Trophoblast cell (in vitro differentiated cells and primary cell): ENCODE measurements around the gene VPS45.

ENCODE experiments used
- DNase-seq, 2 donors: peaks; one replicate each; pipeline ENCODE4 v3.0.0-alpha.2; 2016
- H2AFZ ChIP-seq: 2 replicates; pipeline ENCODE4 v1.6.1; 2013; ENCODE audit warnings: low read length, moderate library complexity, mild to moderate bottlenecking; ENCODE audit not compliant: insufficient read depth, poor library complexity
- H2AK5ac ChIP-seq: 2 replicates; pipeline ENCODE4 v1.6.1; 2013; ENCODE audit warnings: mild to moderate bottlenecking, low read length
- H2BK120ac ChIP-seq: 2 replicates; pipeline ENCODE4 v1.6.1; 2013; ENCODE audit warnings: low read length, mild to moderate bottlenecking, moderate library complexity; ENCODE audit not compliant: insufficient read depth, poor library complexity
- H2BK12ac ChIP-seq: 2 replicates; pipeline ENCODE4 v1.6.1; 2013; ENCODE audit warnings: mild to moderate bottlenecking, low read length, moderate library complexity
- H2BK5ac ChIP-seq: 2 replicates; pipeline ENCODE4 v1.6.1; 2013; ENCODE audit warnings: low read length, low read depth, moderate library complexity, mild to moderate bottlenecking; ENCODE audit not compliant: poor library complexity
- H3K14ac ChIP-seq: 2 replicates; pipeline ENCODE4 v1.6.1; 2013; ENCODE audit warnings: mild to moderate bottlenecking, low read length
- H3K18ac ChIP-seq: 2 replicates; pipeline ENCODE4 v1.6.1; 2013; ENCODE audit warnings: mild to moderate bottlenecking, low read length
- H3K23ac ChIP-seq: 2 replicates; pipeline ENCODE4 v1.6.1; 2013; ENCODE audit warnings: low read length
- H3K27ac ChIP-seq: 2 replicates; pipeline ENCODE4 v1.5.1; 2013; ENCODE audit warnings: low read depth, mild to moderate bottlenecking, inconsistent platforms, low read length, moderate library complexity
- H3K27me3 ChIP-seq: 2 replicates; pipeline ENCODE4 v1.6.1; 2013; ENCODE audit warnings: inconsistent platforms, mild to moderate bottlenecking, low read length, moderate library complexity; ENCODE audit not compliant: insufficient read depth
- H3K36me3 ChIP-seq, 2 experiments: 1 replicate in 1 of 2; 2 replicates in 1 of 2; pipeline ENCODE4 v1.6.1; 2013; ENCODE audit warnings: low read length in 2 of 2, mild to moderate bottlenecking in 2 of 2, moderate library complexity in 1 of 2; ENCODE audit not compliant: insufficient read depth in 2 of 2, control insufficient read depth in 1 of 2
- H3K4ac ChIP-seq: 2 replicates; pipeline ENCODE4 v1.6.1; 2013; ENCODE audit warnings: low read depth, mild to moderate bottlenecking, low read length, moderate library complexity
- H3K4me1 ChIP-seq, 2 experiments: 1 replicate in 1 of 2; 2 replicates in 1 of 2; pipeline ENCODE4 v1.6.1; 2013; ENCODE audit warnings: low read length in 2 of 2, mild to moderate bottlenecking in 2 of 2, moderate library complexity in 1 of 2; ENCODE audit not compliant: insufficient read depth in 2 of 2, control insufficient read depth in 1 of 2
- H3K4me2 ChIP-seq: 2 replicates; pipeline ENCODE4 v1.6.1; 2013; ENCODE audit warnings: inconsistent platforms, mild to moderate bottlenecking, low read length, moderate library complexity
- H3K4me3 ChIP-seq: 2 replicates; pipeline ENCODE4 v1.5.1; 2013; ENCODE audit warnings: mild to moderate bottlenecking, low read depth, low read length, inconsistent platforms
- H3K79me1 ChIP-seq: one replicate; pipeline ENCODE4 v1.6.1; 2013; ENCODE audit warnings: low read length
- H3K79me2 ChIP-seq: 2 replicates; pipeline ENCODE4 v1.6.1; 2013; ENCODE audit warnings: low read length, mild to moderate bottlenecking; ENCODE audit not compliant: control insufficient read depth, insufficient read depth, poor library complexity
- H3K9ac ChIP-seq: 2 replicates; pipeline ENCODE4 v1.6.1; 2013; ENCODE audit warnings: mild to moderate bottlenecking, low read length
- H3K9me3 ChIP-seq: 2 replicates; pipeline ENCODE4 v1.6.1; 2013; ENCODE audit warnings: low read depth, mild to moderate bottlenecking, control low read depth, inconsistent platforms, low read length; ENCODE audit not compliant: insufficient read depth
- H4K12ac ChIP-seq: 2 replicates; pipeline ENCODE4 v1.6.1; 2013; ENCODE audit warnings: low read depth, mild to moderate bottlenecking, low read length, moderate library complexity
- H4K8ac ChIP-seq: 2 replicates; pipeline ENCODE4 v1.6.1; 2013; ENCODE audit warnings: low read depth, mild to moderate bottlenecking, low read length, moderate library complexity
- H4K91ac ChIP-seq: one replicate; pipeline ENCODE4 v1.6.1; 2013; ENCODE audit warnings: low read depth, mild to moderate bottlenecking, low read length, moderate library complexity
- WGBS: extraction: QIAGEN DNeasy Blood & Tissue Kit; methylation state at CpG from one replicate; pipeline ENCODE4 v1.1.7; 2013; ENCODE audit warnings: missing lambda C conversion rate; ENCODE audit not compliant: insufficient read length, insufficient coverage; ENCODE audit errors: extremely low coverage; 5-methylcytosine and 5-hydroxymethylcytosine counted together

The VPS45 gene

GRCh38 chr1:150138044-150138443, 70.5 kb downstream of the VPS45 start:
- Histone ChIP-seq H2AFZ (no peak overlapping the region), H3K9ac (no peak overlapping the region), H4K91ac (no peak overlapping the region), H3K14ac (no peak overlapping the region), H3K36me3 (no peaks in the 10 kb centered on the region), H3K27me3 (no peaks in the 10 kb centered on the region), H3K4me1 (no peaks in the 10 kb centered on the region), H3K79me1 (no peaks in the 10 kb centered on the region), H3K18ac (no peak overlapping the region), H3K79me2 (no peaks in the 10 kb centered on the region), H4K12ac (no peak overlapping the region), H2BK120ac (no peak overlapping the region), H2AK5ac (no peak overlapping the region), H3K4me2 (no peak overlapping the region), H3K4me3 (no peak overlapping the region), H2BK5ac (no peak overlapping the region), H3K4ac (no peak overlapping the region), H4K8ac (no peak overlapping the region), H3K27ac (no peak overlapping the region), H3K23ac (no peak overlapping the region), H2BK12ac (no peak overlapping the region), H3K9me3 (no peaks in the 10 kb centered on the region)
- no CpG with 5 or more reads among the region's 5 CpGs for WGBS
- no peak for DNase-seq

GRCh38 chr1:150141452-150141851, 73.9 kb downstream of the VPS45 start:
- Histone ChIP-seq H2AK5ac (no peak overlapping the region), H3K79me2 (no peaks in the 10 kb centered on the region), H3K4me2 (no peak overlapping the region), H3K9ac (no peak overlapping the region), H3K27me3 (no peaks in the 10 kb centered on the region), H2AFZ (no peak overlapping the region), H3K14ac (no peak overlapping the region), H3K4me1 (no peaks in the 10 kb centered on the region), H3K4ac (no peak overlapping the region), H3K79me1 (no peaks in the 10 kb centered on the region), H3K18ac (no peak overlapping the region), H2BK120ac (no peak overlapping the region), H3K4me3 (no peak overlapping the region), H4K8ac (no peak overlapping the region), H2BK5ac (no peak overlapping the region), H3K36me3 (peaks cover 0 to 2% of the 10 kb centered on the region in 2 experiments), H4K91ac (no peak overlapping the region), H3K27ac (no peak overlapping the region), H4K12ac (no peak overlapping the region), H3K9me3 (no peaks in the 10 kb centered on the region), H2BK12ac (no peak overlapping the region), H3K23ac (no peak overlapping the region)
- no peak for DNase-seq

GRCh38 chr1:150142083-150142482, 74.5 kb downstream of the VPS45 start:
- no peak overlapping the region for H2AFZ ChIP-seq
- H3K4me2 ChIP-seq: no peak overlapping the region
- H3K18ac ChIP-seq: no peak overlapping the region
- H3K27me3 ChIP-seq: no peaks in the 10 kb centered on the region
- H3K79me1 ChIP-seq: no peaks in the 10 kb centered on the region
- no peak overlapping the region for H3K4me3 ChIP-seq
- no peaks in the 10 kb centered on the region for H3K9me3 ChIP-seq
- H3K23ac ChIP-seq: no peak overlapping the region
- H3K4ac ChIP-seq: no peak overlapping the region
- no peak overlapping the region for H2BK120ac ChIP-seq
- no peak overlapping the region for H4K91ac ChIP-seq
- no peak overlapping the region for H4K12ac ChIP-seq
- no peak overlapping the region for H2AK5ac ChIP-seq
- H3K14ac ChIP-seq: no peak overlapping the region
- no peak overlapping the region for H4K8ac ChIP-seq
- H3K36me3 ChIP-seq: peaks cover 0 to 2% of the 10 kb centered on the region in 2 experiments
- H3K79me2 ChIP-seq: no peaks in the 10 kb centered on the region
- H2BK5ac ChIP-seq: no peak overlapping the region
- H2BK12ac ChIP-seq: no peak overlapping the region
- no peak overlapping the region for H3K27ac ChIP-seq
- H3K9ac ChIP-seq: no peak overlapping the region
- no peak for DNase-seq
- no peaks in the 10 kb centered on the region for H3K4me1 ChIP-seq

- Histone ChIP-seq H3K27ac (no peak overlapping the region), H3K4ac (no peak overlapping the region), H2AFZ (no peak overlapping the region), H4K91ac (no peak overlapping the region), H3K23ac (no peak overlapping the region), H3K4me2 (no peak overlapping the region), H4K12ac (no peak overlapping the region), H4K8ac (no peak overlapping the region), H2BK12ac (no peak overlapping the region), H2BK5ac (no peak overlapping the region), H3K14ac (no peak overlapping the region), H2BK120ac (no peak overlapping the region), H3K36me3 (peaks cover 0 to 2% of the 10 kb centered on the region in 2 experiments), H2AK5ac (no peak overlapping the region), H3K9me3 (no peaks in the 10 kb centered on the region), H3K27me3 (peaks cover 3% of the 10 kb centered on the region), H3K79me1 (peaks cover 4% of the 10 kb centered on the region), H3K4me1 (peaks cover 0 to 3% of the 10 kb centered on the region in 2 experiments), H3K4me3 (no peak overlapping the region), H3K9ac (no peak overlapping the region), H3K79me2 (peaks cover 6% of the 10 kb centered on the region), H3K18ac (no peak overlapping the region)
- no peak for DNase-seq
- WGBS: no CpG with 5 or more reads among the region's 5 CpGs
Measured at GRCh38 chr1:150144606-150145005, 77.0 kb downstream of the VPS45 start.
